GM23338 (cell line): ENCODE data around the gene TBC1D9B. TPM values are rescaled to one million over a fixed set of nuclear protein-coding genes. Genes with fewer than 3 reads are reported as not detected.

Experiments used
- ATAC-seq: fragments of 200-7000 bp; cut with Tn5 transposase; 3 replicates; pipeline ENCODE4 v1.9.1; 2020
- DNase-seq: peaks from one replicate; pipeline ENCODE4 v3.0.0-alpha.2; 2015; ENCODE audit warnings: low spot score
- H2AFZ ChIP-seq: fragments of 200-600 bp; sonication (generic); 2 replicates; pipeline ENCODE4 v1.8.0; 2016; ENCODE audit warnings: antibody characterized with exemption, mild to moderate bottlenecking, moderate library complexity
- H3F3A ChIP-seq: fragments of 200-600 bp; sonication (generic); replicated peaks from 2 replicates; pipeline ENCODE4 v1.8.0; 2017; ENCODE audit warnings: antibody characterized with exemption, mixed run types, low read depth
- H3K27ac ChIP-seq: fragments of 200-600 bp; sonication (generic); 2 replicates; pipeline ENCODE4 v1.6.1; 2016; ENCODE audit warnings: low read depth
- H3K27me3 ChIP-seq: fragments of 200-600 bp; sonication (generic); 2 replicates; pipeline ENCODE4 v1.8.0; 2016; ENCODE audit warnings: mild to moderate bottlenecking, mixed run types, moderate library complexity; ENCODE audit not compliant: insufficient read depth
- H3K36me3 ChIP-seq: fragments of 200-600 bp; sonication (generic); 2 replicates; pipeline ENCODE4 v1.8.0; 2016; ENCODE audit warnings: mild to moderate bottlenecking; ENCODE audit not compliant: insufficient read depth
- H3K4me1 ChIP-seq: fragments of 200-600 bp; sonication (generic); 2 replicates; pipeline ENCODE4 v1.8.0; 2016; ENCODE audit warnings: mild to moderate bottlenecking, moderate library complexity; ENCODE audit not compliant: insufficient read depth
- H3K4me2 ChIP-seq: fragments of 200-600 bp; sonication (generic); 2 replicates; pipeline ENCODE4 v1.7.1; 2017; ENCODE audit warnings: mixed run types
- H3K4me3 ChIP-seq: fragments of 200-600 bp; sonication (generic); 2 replicates; pipeline ENCODE4 v1.6.1; 2016; ENCODE audit warnings: mixed run types
- H3K79me2 ChIP-seq: fragments of 200-600 bp; sonication (generic); replicated peaks from 2 replicates; pipeline ENCODE4 v1.8.0; 2017; ENCODE audit warnings: mild to moderate bottlenecking; ENCODE audit not compliant: insufficient read depth
- H3K9me2 ChIP-seq: fragments of 200-600 bp; sonication (generic); 2 replicates; pipeline ENCODE4 v1.8.0; 2017; ENCODE audit not compliant: insufficient read depth
- H4K20me1 ChIP-seq: fragments of 200-600 bp; sonication (generic); replicated peaks from 2 replicates; pipeline ENCODE4 v1.8.0; 2017; ENCODE audit warnings: mild to moderate bottlenecking; ENCODE audit not compliant: insufficient read depth
- H3K27ac Mint-ChIP-seq: 2 replicates; pipeline ENCODE4 v1.8.0; 2020; ENCODE audit warnings: inconsistent platforms, mild to moderate bottlenecking, moderate library complexity, mixed read lengths
- H3K27me3 Mint-ChIP-seq: 3 replicates; pipeline ENCODE4 v1.8.0; 2022; ENCODE audit warnings: low read depth, mild to moderate bottlenecking, moderate library complexity, mixed read lengths, inconsistent platforms; ENCODE audit not compliant: insufficient read depth, poor library complexity
- H3K36me3 Mint-ChIP-seq: 3 replicates; pipeline ENCODE4 v1.8.0; 2021; ENCODE audit warnings: low read depth, mild to moderate bottlenecking, inconsistent platforms, moderate library complexity, mixed read lengths
- H3K4me1 Mint-ChIP-seq: 3 replicates; pipeline ENCODE4 v1.8.0; 2020; ENCODE audit warnings: mild to moderate bottlenecking, inconsistent platforms, mixed read lengths
- H3K4me3 Mint-ChIP-seq: 3 replicates; pipeline ENCODE4 v1.8.0; 2021; ENCODE audit warnings: moderate library complexity, mild to moderate bottlenecking, inconsistent platforms, mixed read lengths
- H3K9me3 Mint-ChIP-seq: 3 replicates; pipeline ENCODE4 v1.8.0; 2020; ENCODE audit warnings: moderate library complexity, mild to moderate bottlenecking, inconsistent platforms, mixed read lengths
- CREB1 ChIP-seq: fragments of 250-450 bp; sonication (Bioruptor Pico); IDR thresholded peaks from 2 replicates; pipeline ENCODE4 v1.5.0; 2020; ENCODE audit warnings: low read depth, mild to moderate bottlenecking, moderate library complexity
- CTCF ChIP-seq, 2 experiments: fragments of 200-600 bp in 1 of 2; sonication (generic) in 1 of 2; conservative IDR thresholded peaks; 2 replicates each; pipeline versions ENCODE4 v1.5.1 to v1.6.1; 2016 to 2017; ENCODE audit warnings: antibody characterized with exemption in 2 of 2, low read depth in 2 of 2, mild to moderate bottlenecking in 2 of 2, moderate library complexity in 1 of 2
- EZH2 ChIP-seq: fragments of 200-600 bp; sonication (generic); IDR thresholded peaks from one replicate; pipeline ENCODE4 v1.8.0; 2017; ENCODE audit warnings: antibody characterized with exemption, mild to moderate bottlenecking, low read depth; ENCODE audit not compliant: unreplicated experiment
- JUNB ChIP-seq: IDR thresholded peaks from one replicate; pipeline ENCODE4 v1.6.1; 2016; ENCODE audit warnings: antibody characterized with exemption; ENCODE audit not compliant: unreplicated experiment
- NANOG ChIP-seq: IDR thresholded peaks from 2 replicates; pipeline ENCODE4 v1.6.1; 2016; ENCODE audit warnings: antibody characterized with exemption, borderline replicate concordance
- POLR2AphosphoS5 ChIP-seq: IDR thresholded peaks from 2 replicates; pipeline ENCODE4 v1.6.1; 2016; ENCODE audit warnings: antibody characterized with exemption, low read depth
- STAT1 ChIP-seq: IDR thresholded peaks from one replicate; pipeline ENCODE4 v1.6.1; 2016; ENCODE audit warnings: antibody characterized with exemption; ENCODE audit not compliant: unreplicated experiment
- ZNF331 ChIP-seq: fragments of 250-450 bp; sonication (Bioruptor Pico); IDR thresholded peaks from 2 replicates; pipeline ENCODE4 v1.5.0; 2020; ENCODE audit warnings: low read depth, mild to moderate bottlenecking, moderate library complexity
- ZNF462 ChIP-seq: fragments of 250-450 bp; sonication (Bioruptor Pico); IDR thresholded peaks from 2 replicates; pipeline ENCODE4 v1.5.0; 2020; ENCODE audit warnings: mild to moderate bottlenecking, moderate library complexity
- polyA plus RNA-seq: library from polyadenylated mRNA; unstranded; fragments of >200 nt; fragmentation: Nextera tagmentation; extraction: Ambion mirVana; gene quantifications from 2 replicates; pipeline ENCODE4 v1.2.1, GENCODE V29; 2016
- total RNA-seq: library from RNA; depleted of rRNA; stranded (reverse); fragments of >200 nt; shearing (Covaris generic); gene quantifications from 2 replicates; pipeline ENCODE4 v1.2.3, GENCODE V29; 2014
- TF ChIP-seq, protein P1 (sequence below): IDR thresholded peaks from one replicate; pipeline ENCODE4 v1.6.1; 2018; ENCODE audit warnings: antibody characterized with exemption; ENCODE audit not compliant: unreplicated experiment

Gene TBC1D9B
- total and polyA plus RNA-seq, 2 experiments from 2014 or later = 19.0 to 38.0 TPM

- H3K27me3 Mint-ChIP-seq = peaks cover 23% of the 10 kb centered on the region
- no peak for TF ChIP-seq STAT1
- no peak for TF ChIP-seq CREB1 (CRISPR knock-in tag)
- no peak for TF ChIP-seq EZH2
- H3K27ac Mint-ChIP-seq = no peak overlapping the region
- Histone ChIP-seq H3K4me1 (peaks cover 9% of the 10 kb centered on the region), H2AFZ (no peak overlapping the region), H3K4me2 (no peak overlapping the region), H3K27ac (no peak overlapping the region), H3K36me3 (peaks cover 25% of the 10 kb centered on the region), H3K9me2 (no peaks in the 10 kb centered on the region), H3K27me3 (no peaks in the 10 kb centered on the region), H4K20me1 (peaks cover 13% of the 10 kb centered on the region), H3F3A (peaks cover 25% of the 10 kb centered on the region), H3K4me3 (no peak overlapping the region), H3K79me2 (no peaks in the 10 kb centered on the region)
- H3K4me1 Mint-ChIP-seq = peaks cover 6% of the 10 kb centered on the region
- no peak for DNase-seq
- no peak overlapping the region for H3K4me3 Mint-ChIP-seq
- H3K9me3 Mint-ChIP-seq = peaks cover 11% of the 10 kb centered on the region
- ATAC-seq = no peak
- H3K36me3 Mint-ChIP-seq = peaks cover 96% of the 10 kb centered on the region
Measured at GRCh38 chr5:179834120-179834519, 73.6 kb downstream of the TBC1D9B start.

DNA sequence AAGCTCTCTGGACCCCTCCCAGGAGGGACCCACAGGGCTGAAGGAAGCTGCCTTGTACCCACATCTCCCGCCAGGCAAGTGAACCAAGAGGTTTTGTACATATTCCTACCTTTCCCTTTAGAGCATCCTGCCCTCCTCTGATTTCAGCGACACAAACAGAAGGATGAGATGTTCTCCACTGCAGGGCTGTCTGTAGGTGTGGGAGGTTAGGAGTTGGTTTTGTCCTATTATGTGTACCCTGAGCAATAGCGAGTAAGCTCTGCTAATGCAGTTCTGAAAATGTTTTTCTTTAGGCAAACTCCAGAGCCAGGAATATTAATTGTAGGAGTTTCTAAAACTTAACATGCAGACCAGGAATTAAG lies 74.0 kb downstream of the TBC1D9B start:
- H2AFZ ChIP-seq = no peak overlapping the region
- no peak overlapping the region for H3K4me3 ChIP-seq
- peaks cover 25% of the 10 kb centered on the region for H3F3A ChIP-seq
- H3K27ac ChIP-seq = no peak overlapping the region
- H3K27ac Mint-ChIP-seq = no peak overlapping the region
- peaks cover 98% of the 10 kb centered on the region for H3K36me3 Mint-ChIP-seq
- H3K4me1 ChIP-seq = peaks cover 13% of the 10 kb centered on the region
- ATAC-seq (no peak), DNase-seq (no peak)
- H3K4me1 Mint-ChIP-seq = peaks cover 10% of the 10 kb centered on the region
- H4K20me1 ChIP-seq = peaks cover 15% of the 10 kb centered on the region
- H3K36me3 ChIP-seq = peaks cover 26% of the 10 kb centered on the region
- H3K27me3 ChIP-seq = no peaks in the 10 kb centered on the region
- H3K79me2 ChIP-seq = no peaks in the 10 kb centered on the region
- H3K4me2 ChIP-seq = no peak overlapping the region
- no peak overlapping the region for H3K4me3 Mint-ChIP-seq
- peaks cover 11% of the 10 kb centered on the region for H3K9me3 Mint-ChIP-seq
- H3K9me2 ChIP-seq = no peaks in the 10 kb centered on the region
- peaks cover 27% of the 10 kb centered on the region for H3K27me3 Mint-ChIP-seq
- TF ChIP-seq POLR2AphosphoS5 (no peak), CTCF (conservative IDR thresholded peaks at IDR 0.05; ENCODE audit: low read depth in 2 of 2) (no peak), ZNF462 (CRISPR knock-in tag) (no peak), NANOG (no peak), ZNF331 (CRISPR knock-in tag) (no peak), CREB1 (CRISPR knock-in tag) (no peak), JUNB (no peak)
- TF ChIP-seq, protein P1, sequence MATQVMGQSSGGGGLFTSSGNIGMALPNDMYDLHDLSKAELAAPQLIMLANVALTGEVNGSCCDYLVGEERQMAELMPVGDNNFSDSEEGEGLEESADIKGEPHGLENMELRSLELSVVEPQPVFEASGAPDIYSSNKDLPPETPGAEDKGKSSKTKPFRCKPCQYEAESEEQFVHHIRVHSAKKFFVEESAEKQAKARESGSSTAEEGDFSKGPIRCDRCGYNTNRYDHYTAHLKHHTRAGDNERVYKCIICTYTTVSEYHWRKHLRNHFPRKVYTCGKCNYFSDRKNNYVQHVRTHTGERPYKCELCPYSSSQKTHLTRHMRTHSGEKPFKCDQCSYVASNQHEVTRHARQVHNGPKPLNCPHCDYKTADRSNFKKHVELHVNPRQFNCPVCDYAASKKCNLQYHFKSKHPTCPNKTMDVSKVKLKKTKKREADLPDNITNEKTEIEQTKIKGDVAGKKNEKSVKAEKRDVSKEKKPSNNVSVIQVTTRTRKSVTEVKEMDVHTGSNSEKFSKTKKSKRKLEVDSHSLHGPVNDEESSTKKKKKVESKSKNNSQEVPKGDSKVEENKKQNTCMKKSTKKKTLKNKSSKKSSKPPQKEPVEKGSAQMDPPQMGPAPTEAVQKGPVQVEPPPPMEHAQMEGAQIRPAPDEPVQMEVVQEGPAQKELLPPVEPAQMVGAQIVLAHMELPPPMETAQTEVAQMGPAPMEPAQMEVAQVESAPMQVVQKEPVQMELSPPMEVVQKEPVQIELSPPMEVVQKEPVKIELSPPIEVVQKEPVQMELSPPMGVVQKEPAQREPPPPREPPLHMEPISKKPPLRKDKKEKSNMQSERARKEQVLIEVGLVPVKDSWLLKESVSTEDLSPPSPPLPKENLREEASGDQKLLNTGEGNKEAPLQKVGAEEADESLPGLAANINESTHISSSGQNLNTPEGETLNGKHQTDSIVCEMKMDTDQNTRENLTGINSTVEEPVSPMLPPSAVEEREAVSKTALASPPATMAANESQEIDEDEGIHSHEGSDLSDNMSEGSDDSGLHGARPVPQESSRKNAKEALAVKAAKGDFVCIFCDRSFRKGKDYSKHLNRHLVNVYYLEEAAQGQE = no peak
